Epithelial cell of prostate (primary cell): ENCODE results near the gene CPLX3.

ENCODE experiments used
- DNase-seq: peaks from one replicate; pipeline ENCODE4 v3.0.0-alpha.2; 2011; ENCODE audit warnings: low read depth, low spot score
- H3K27ac ChIP-seq: fragments of 450-650 bp; 2 replicates; pipeline ENCODE4 v1.5.1; 2017; ENCODE audit warnings: mild to moderate bottlenecking

CPLX3 gene

DNA sequence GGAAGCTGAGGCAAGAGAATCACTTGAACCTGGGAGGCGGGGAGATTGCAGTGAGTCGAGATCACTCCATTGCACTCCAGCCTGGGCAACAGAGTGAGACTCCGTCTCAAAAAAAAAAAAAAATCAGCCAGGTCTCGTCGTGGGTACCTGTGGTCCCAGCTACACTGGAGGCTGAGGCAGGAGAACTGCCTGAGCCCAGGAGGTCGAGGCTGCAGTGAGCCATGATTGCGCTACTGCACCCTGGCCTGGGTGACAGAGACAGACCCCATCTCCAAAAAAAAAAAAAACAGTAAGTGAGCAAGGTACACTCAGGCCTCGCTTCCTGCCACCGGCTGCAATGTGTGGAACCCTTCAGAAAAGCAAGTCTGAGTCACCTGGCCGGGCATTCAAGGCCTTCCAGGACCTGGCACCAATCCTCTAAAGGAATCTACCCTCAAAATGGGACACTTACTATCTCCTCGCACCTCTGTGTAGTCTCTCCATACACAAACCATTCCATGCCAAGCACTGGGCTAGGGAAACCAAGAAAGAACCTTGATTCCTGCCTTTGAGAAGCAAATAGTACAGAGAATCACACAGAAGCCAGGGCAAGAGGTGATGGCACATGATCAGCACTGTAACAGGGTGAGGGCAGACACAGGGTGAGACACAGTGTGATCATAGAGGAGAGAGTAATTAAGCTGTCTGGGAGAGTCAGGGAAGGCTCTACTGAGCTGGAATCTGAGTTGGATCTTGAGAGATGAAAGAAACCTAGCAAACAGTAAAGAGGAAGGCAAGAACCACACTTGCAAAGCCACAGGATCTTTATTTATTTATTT, 37.0 kb downstream of the CPLX3 start:
- no peak for DNase-seq
- peak overlapping the region; percentile 91 for H3K27ac ChIP-seq

DNA sequence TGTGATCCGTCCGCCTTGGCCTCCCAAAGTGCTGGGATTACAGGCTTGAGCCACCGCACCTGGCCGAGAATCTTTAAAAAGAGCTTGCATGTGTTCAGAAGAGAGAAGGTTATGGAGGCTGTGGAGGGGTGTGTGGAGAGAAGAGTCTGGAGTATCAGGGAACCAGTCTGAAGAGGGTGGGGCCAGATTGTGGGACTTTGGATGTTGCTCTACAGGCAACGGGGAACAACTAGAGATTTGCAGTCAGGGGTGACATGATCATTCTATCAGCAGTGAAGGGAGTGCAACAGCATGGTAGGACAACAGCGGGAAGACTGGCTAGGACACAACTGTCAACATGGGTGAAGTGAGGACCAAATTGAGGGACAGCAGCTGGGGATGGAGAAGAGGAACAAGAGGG, 37.9 kb downstream of the CPLX3 start:
- no peak for DNase-seq
- peak overlapping the region; percentile 91 for H3K27ac ChIP-seq

GRCh38 chr15:74865316-74865715, 38.9 kb downstream of the CPLX3 start:
- no peak for DNase-seq
- H3K27ac ChIP-seq: peak overlapping the region; percentile 91

DNA sequence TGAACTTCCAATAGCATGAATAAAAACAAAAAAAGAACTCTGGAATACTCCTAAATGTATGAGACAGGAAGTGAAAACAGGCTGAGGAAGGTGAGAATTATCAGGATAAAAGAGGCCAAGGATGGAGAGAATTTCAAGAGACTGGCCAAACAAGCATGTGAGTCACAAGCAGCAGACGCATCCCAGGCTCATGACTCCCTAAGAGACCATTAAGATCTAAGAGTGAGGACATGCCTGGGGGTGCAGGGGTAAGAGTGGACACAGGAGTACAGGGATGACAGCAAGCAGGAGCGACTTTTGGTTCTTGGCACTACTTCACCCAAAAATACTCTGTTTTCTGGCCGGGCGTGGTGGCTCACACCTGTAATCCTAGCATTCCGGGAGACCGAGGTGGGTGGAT, 39.7 kb downstream of the CPLX3 start:
- peak; percentile 76 for DNase-seq
- peak overlapping the region; percentile 91 for H3K27ac ChIP-seq

DNA sequence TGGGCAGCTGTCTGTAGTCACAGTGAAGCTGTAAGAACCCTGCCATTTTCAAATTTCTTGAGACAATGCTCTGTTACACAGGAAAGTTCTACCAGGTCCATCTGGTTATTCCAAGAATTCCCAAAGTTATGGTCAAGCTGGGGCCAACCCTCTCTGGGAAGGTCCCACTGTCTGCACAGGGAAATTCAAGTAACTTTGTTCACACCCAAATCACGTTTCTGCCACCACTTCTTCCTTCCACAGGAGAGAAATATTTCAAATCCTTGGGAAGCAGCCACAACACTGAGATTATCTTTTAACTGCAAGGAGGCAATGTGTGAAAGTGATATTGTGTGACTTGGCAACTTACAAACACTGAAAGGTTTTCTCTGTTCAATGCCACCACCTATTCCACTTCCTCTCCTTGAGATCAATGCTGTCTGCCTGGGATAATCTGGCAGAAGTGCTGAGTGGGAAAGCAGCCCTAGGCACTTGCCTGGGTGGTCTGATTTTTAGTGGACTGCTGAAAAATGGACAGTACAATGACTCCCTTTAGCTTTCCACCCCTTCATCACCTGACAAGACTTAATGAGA, 41.1 kb downstream of the CPLX3 start:
- H3K27ac ChIP-seq: peak overlapping the region; percentile 91
- DNase-seq: no peak

GRCh38 chr15:74868059-74868458, 41.6 kb downstream of the CPLX3 start:
- peak overlapping the region; percentile 91 for H3K27ac ChIP-seq
- DNase-seq: no peak

DNA sequence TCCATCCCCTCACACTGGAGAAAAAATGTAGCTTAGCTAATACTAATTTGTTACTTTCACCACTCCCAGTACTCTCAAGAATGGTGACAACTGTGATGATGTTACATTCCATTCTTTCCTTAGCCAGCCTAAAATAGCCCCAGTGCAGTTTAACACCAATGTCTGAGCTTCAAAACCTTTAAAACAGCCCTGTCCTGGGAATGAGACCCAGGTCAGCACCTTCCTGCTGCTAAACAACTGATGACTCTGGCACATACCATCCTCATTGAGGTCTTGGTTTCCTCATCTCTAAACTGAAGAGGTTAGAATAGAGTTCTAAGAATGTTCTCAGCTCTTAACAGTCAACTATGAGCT, 42.9 kb downstream of the CPLX3 start:
- DNase-seq: no peak
- peak overlapping the region; percentile 91 for H3K27ac ChIP-seq

GRCh38 chr15:74869726-74870407, 43.4 kb downstream of the CPLX3 start:
- peak overlapping the region; percentile 91 for H3K27ac ChIP-seq
- DNase-seq: no peak

- peak overlapping the region; percentile 91 for H3K27ac ChIP-seq
- no peak for DNase-seq
Measured at GRCh38 chr15:74870436-74871215, 44.2 kb downstream of the CPLX3 start.

DNA sequence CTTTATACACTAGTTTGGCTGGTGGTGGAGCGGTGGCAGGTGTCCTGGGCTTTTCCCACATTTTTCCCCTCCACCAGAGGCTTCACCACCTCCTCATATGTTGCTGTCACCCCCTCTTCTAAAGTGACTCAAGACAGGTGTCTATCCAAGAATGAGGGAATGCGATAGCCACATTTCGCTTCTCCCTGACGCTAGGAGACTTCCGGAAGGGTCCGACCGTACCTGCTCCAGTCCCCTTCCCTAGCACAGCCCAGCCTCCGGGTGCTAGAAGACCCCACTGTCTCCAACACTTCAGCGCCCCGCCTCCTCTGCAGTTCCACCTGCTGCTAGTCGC, 46.2 kb downstream of the CPLX3 start:
- peak overlapping the region; percentile 91 for H3K27ac ChIP-seq
- no peak for DNase-seq

DNA sequence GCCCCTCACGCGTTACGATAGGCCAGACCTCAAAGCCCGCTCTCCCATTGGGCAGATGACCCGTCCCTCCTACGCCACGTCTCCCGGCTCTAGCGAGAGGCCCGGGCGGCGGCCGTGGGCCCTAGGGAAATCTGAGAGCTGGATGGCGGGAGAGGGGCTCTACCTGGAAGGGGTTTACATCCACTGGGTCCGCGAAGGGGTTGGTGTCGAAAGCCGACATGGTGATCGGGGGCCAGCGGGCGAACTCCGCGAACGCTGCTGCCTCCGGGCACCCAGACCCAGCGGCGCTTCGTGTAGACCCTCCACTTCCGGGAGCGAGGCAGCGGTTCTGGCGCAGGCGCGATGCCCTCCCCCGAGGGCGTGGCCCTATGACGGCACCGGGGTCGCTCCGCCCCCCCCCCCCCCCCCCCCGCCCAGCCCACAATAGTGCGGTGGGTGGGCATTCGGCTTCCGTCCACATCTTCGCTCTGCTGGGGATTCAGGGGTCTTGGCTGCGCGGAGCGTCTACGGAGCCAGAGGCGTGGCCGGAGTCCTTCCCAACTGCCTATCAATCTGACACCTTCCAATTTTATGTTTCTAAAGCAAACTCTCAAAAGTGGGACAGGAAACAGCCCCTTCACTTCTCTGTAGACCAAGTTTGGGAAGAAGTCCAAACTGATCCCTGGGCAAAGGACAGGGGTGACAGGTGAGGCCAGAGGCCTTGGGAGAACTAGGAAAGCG, 46.8 kb downstream of the CPLX3 start, which contains the start of gene SCAMP2:
Gene SCAMP2 (minus strand): TSS at position 330 of the 720 bp plus-strand sequence. CDS start 110 bp downstream, at position 220.
- DNase-seq: peak; percentile 78
- H3K27ac ChIP-seq: peak within 1 kb of the TSS; percentile 91

DNA sequence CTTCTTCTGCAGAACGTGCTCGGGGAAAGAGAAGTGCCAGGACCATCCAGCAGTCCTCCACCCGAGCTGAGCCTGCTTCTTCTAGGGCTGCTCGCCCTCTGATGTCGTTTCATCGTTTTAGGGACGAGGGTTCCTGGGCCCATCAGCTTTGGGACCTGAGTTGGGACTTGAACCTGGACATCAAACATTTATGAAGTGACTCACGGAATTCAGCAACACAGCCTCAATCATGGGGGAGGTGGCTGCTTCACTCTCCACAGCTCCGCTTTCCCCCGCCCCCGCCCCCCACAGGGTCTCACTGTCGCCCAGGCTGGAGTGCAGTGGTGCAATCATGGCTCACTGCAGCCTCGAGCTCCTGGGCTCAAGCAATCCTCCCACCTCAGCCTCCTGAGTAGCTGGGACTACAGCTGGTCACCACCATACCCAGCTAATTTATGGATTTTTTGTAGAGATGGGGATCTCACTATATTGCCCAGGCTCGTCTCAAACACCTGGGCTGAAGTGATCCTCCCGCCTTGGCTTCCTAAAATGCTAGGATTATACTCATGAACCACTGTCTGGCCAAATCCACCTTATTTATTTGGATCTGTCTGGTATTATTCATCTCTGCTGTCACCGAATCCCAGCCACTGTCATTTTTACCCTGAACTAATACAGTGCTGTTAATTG, 47.5 kb downstream of the CPLX3 start:
- peak overlapping the region; percentile 91 for H3K27ac ChIP-seq
- DNase-seq: no peak

- H3K27ac ChIP-seq: no peak overlapping the region
- DNase-seq: no peak
Measured at GRCh38 chr15:74878273-74878672, 51.8 kb downstream of the CPLX3 start.
